ENCODE measurements around the gene TOP3B. TPM values are rescaled to one million over a fixed set of nuclear protein-coding genes. Genes with fewer than 3 reads are reported as not detected.

Gene TOP3B
- total RNA-seq, 1 donor from 2014 or later, result 24.8 TPM

DNA sequence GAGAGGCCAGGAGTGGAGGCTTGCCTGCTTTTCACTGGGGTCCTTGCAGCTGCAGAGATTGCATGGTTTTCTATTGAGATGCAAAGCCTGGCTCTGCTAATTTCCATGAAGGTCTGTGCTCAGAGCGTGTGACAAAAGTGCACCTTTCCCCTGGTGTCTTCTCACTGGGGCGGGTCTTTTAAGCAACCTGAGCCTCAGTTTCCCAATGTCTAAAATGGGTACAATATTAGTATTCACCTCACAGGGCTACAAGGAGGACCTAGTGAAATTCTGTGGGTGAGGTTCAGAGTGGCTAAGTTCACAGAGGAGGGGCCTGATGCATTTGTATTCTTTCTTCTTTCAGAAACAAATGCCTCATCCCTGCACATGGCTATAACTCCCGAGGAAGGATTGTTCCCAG is 50.2 kb downstream of the TOP3B start:
- intact Hi-C loops (cut with DNase I), result loop anchor here (10.0 kb wide), 1 partner anchor 218 kb away; no protein-coding TSS in a partner anchor
- no peak for ATAC-seq
- Histone ChIP-seq H3K27me3 (no peaks in the 10 kb centered on the region), H3K4me3 (no peak overlapping the region), H3K4me1 (peaks cover 19% of the 10 kb centered on the region), H3K27ac (no peak overlapping the region), H3K9me3 (no peaks in the 10 kb centered on the region), H3K36me3 (peaks cover 60% of the 10 kb centered on the region)
- DNase-seq, result no peak
- TF ChIP-seq, protein P1, sequence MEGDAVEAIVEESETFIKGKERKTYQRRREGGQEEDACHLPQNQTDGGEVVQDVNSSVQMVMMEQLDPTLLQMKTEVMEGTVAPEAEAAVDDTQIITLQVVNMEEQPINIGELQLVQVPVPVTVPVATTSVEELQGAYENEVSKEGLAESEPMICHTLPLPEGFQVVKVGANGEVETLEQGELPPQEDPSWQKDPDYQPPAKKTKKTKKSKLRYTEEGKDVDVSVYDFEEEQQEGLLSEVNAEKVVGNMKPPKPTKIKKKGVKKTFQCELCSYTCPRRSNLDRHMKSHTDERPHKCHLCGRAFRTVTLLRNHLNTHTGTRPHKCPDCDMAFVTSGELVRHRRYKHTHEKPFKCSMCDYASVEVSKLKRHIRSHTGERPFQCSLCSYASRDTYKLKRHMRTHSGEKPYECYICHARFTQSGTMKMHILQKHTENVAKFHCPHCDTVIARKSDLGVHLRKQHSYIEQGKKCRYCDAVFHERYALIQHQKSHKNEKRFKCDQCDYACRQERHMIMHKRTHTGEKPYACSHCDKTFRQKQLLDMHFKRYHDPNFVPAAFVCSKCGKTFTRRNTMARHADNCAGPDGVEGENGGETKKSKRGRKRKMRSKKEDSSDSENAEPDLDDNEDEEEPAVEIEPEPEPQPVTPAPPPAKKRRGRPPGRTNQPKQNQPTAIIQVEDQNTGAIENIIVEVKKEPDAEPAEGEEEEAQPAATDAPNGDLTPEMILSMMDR (IDR thresholded peaks at IDR 0.05), result no peak

DNA sequence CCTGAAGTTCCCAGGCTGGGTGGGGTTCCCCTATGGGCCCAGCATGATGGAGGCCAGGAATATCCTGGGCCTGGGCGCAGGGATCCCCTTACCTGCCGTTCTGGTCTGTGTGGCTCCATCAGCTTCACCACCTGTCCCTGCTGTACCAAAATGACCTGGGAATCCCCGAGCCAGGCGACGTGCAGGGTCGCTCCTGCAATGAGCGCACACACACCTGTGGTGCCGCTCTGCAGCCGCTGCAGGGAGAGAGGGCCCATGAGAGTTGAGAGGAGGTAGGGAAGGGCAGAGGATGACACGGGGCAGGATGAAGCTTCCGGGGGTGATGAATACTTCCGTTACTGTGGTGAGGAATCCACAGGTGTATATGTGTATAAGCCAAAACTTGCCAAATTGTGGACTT is 51.5 kb downstream of the TOP3B start:
- H3K27ac ChIP-seq, result no peak overlapping the region
- H3K9me3 ChIP-seq, result no peaks in the 10 kb centered on the region
- ATAC-seq (no peak), DNase-seq (no peak)
- intact Hi-C loops (cut with DNase I), result loop anchor here (10.0 kb wide), 1 partner anchor 216 kb away; no protein-coding TSS in a partner anchor
- no peaks in the 10 kb centered on the region for H3K27me3 ChIP-seq
- peaks cover 6% of the 10 kb centered on the region for H3K4me1 ChIP-seq
- TF ChIP-seq, protein P1 (IDR thresholded peaks at IDR 0.05), result no peak
- H3K36me3 ChIP-seq, result peaks cover 66% of the 10 kb centered on the region
- no peak overlapping the region for H3K4me3 ChIP-seq

DNA sequence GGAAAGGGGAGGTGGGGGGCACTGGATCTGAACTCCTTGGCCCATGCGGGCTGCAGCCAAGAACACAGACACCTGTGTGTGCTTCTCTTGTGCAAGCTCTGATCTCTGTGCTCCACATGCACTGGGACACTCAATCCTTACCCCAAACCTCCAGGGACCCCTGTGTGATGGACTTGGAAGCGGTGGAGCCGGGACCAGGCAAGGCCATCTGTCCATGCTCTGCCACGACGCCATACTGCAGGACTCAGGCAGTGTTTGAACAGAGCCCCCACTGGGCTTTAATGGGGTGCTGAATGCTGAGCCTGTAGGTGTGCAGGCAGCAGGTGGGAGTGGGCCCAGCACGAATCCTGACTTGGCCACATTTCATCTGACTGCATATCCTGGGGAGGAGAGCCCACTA is 53.3 kb downstream of the TOP3B start:
- no peak overlapping the region for H3K27ac ChIP-seq
- peaks cover 67% of the 10 kb centered on the region for H3K36me3 ChIP-seq
- no peaks in the 10 kb centered on the region for H3K4me1 ChIP-seq
- TF ChIP-seq, protein P1 (IDR thresholded peaks at IDR 0.05), result no peak
- ATAC-seq (no peak), DNase-seq (no peak)
- H3K27me3 ChIP-seq, result no peaks in the 10 kb centered on the region
- no peak overlapping the region for H3K4me3 ChIP-seq
- intact Hi-C loops (cut with DNase I), result no loop called here
- no peaks in the 10 kb centered on the region for H3K9me3 ChIP-seq

DNA sequence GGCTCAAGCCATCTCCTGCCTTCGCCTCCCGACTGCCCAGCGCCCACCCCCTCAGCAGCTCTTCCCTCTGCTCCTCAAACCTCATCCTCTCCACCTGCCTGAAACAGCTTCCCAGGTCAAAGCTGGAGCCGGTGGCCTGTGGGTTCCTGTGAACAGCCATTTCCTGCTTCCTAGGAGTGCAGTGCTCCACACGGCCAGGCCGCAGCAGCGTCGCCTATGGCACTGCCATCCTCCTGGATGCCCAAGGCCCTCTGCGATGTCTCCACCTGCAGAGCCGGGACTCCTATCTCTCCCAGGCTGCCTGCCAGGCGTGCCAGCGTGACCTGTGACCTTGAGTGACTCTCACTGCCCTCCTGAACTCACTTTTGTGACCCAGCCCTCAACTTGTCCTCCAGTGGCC is 54.5 kb downstream of the TOP3B start:
- Histone ChIP-seq H3K27me3 (no peaks in the 10 kb centered on the region), H3K4me3 (no peak overlapping the region), H3K36me3 (peaks cover 55% of the 10 kb centered on the region), H3K9me3 (no peaks in the 10 kb centered on the region), H3K27ac (no peak overlapping the region), H3K4me1 (no peaks in the 10 kb centered on the region)
- ATAC-seq, result no peak
- intact Hi-C loops (cut with DNase I), result no loop called here
- DNase-seq, result no peak
- TF ChIP-seq, protein P1 (IDR thresholded peaks at IDR 0.05), result no peak

DNA sequence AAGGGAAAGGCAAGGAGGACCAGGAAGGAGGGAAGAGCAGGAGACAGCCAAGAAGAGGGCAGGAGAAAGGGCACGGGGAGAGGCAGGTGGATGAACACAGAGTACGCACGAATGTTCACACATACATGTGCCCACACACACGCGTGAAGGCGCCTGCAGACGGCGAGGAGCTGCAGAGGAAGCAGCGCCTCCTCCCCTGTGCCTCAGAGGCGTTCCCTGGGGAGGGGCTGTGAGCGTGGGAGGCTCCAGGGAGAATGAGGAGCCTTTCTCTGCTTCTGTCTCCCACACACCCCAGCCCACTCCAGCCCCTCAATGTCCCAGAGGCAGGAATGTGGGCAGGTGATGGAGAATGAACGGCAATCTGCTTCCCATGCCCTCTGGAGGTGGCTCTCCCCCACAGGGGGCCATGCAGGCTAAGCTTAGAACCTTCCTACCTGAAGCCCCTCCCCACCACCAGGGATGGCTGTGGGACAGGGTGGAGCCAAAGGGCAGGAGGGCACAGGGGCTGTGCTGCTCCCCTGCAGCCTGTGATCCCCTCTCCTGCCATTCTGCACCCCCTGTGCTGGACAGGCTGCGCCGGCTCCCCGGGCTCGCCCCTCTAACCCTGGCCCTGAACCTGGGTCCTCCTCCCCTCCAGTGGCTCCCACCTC is 55.3 kb downstream of the TOP3B start:
- Histone ChIP-seq H3K27ac (no peak overlapping the region), H3K4me1 (no peaks in the 10 kb centered on the region), H3K36me3 (peaks cover 50% of the 10 kb centered on the region), H3K4me3 (no peak overlapping the region), H3K27me3 (no peaks in the 10 kb centered on the region), H3K9me3 (no peaks in the 10 kb centered on the region)
- ATAC-seq (no peak), DNase-seq (no peak)
- TF ChIP-seq, protein P1 (IDR thresholded peaks at IDR 0.05), result no peak
- intact Hi-C loops (cut with DNase I), result no loop called here

DNA sequence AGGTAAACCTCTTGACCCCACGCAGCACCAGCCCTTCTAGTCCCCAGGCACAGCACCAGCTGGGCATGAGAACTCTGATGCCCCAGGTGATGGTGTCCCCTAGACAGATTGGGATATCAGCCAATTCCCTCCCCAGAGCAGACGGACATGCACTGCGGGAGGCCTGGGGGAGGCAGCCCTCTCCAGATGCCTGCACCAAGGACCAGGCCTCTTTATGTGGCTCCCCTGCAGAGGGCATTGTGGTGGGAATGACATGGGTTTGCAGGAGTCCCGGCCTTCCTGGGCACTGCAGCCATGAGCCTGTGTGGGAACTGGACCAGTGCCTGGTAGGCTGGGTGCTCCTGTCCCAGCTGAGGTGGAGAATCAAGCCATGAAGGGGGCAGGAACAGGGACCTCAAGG is 55.9 kb downstream of the TOP3B start:
- Histone ChIP-seq H3K27me3 (no peaks in the 10 kb centered on the region), H3K36me3 (peaks cover 45% of the 10 kb centered on the region), H3K9me3 (no peaks in the 10 kb centered on the region), H3K27ac (no peak overlapping the region), H3K4me3 (no peak overlapping the region), H3K4me1 (no peaks in the 10 kb centered on the region)
- ATAC-seq (no peak), DNase-seq (no peak)
- TF ChIP-seq, protein P1 (IDR thresholded peaks at IDR 0.05), result no peak
- intact Hi-C loops (cut with DNase I), result no loop called here

Data from upper lobe of right lung (tissue), 1 donor.